Tibial nerve (tissue), 4 donors: Measurements from ENCODE around the gene MEIS1.

Source experiments
- EP300 ChIP-seq, 2 donors: sonication (generic); formaldehyde crosslinking; IDR thresholded peaks; one replicate each; pipeline ENCODE4 v1.6.1; 2017; ENCODE audit warnings: antibody characterized with exemption in 2 of 2, mild to moderate bottlenecking in 1 of 2
- TF ChIP-seq, protein P1 (sequence below), 5 experiments: fragments of 200-600 bp in 3 of 5; fragments of 450-650 bp in 2 of 5; sonication (generic) in 3 of 5; IDR thresholded peaks; one replicate each; pipeline ENCODE4 v1.5.1; 2016 to 2019; ENCODE audit warnings: antibody characterized with exemption in 5 of 5, mild to moderate bottlenecking in 3 of 5, moderate library complexity in 2 of 5

DNA sequence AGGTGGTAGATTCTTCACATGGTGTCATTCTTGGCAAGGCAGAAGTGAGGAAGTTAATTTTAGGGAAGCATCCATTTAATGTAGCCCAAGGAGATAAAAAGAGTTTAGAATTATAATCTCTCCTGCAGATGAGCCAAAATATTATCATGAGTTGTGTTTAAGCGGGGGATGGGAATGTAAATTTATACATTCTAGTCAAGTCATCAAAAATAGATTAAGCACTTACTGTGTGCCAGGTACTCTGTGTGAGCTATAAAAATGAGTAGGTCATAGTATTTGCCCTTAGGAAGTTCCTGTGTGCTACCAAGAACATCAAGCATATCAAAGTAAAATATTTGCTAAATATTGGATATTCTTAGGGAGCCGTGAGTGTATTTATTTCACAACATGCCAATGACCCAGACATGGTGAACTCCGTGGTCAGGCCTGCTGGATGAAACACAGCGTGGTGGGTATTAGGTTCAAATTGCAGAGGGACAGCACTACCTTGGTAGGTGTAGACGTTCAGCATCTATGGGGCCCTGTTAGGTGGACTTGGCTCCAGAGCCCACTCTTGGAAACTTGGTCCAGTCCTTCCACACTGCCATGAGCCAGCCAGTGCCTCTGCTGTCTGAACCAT, 37.4 kb downstream of the MEIS1 start:
- TF ChIP-seq, protein P1, sequence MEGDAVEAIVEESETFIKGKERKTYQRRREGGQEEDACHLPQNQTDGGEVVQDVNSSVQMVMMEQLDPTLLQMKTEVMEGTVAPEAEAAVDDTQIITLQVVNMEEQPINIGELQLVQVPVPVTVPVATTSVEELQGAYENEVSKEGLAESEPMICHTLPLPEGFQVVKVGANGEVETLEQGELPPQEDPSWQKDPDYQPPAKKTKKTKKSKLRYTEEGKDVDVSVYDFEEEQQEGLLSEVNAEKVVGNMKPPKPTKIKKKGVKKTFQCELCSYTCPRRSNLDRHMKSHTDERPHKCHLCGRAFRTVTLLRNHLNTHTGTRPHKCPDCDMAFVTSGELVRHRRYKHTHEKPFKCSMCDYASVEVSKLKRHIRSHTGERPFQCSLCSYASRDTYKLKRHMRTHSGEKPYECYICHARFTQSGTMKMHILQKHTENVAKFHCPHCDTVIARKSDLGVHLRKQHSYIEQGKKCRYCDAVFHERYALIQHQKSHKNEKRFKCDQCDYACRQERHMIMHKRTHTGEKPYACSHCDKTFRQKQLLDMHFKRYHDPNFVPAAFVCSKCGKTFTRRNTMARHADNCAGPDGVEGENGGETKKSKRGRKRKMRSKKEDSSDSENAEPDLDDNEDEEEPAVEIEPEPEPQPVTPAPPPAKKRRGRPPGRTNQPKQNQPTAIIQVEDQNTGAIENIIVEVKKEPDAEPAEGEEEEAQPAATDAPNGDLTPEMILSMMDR (IDR thresholded peaks at IDR 0.05), result no peak
- no peak for TF ChIP-seq EP300 (IDR thresholded peaks at IDR 0.05)
